Left renal pelvis (tissue), 4 donors: ENCODE results near the gene MPHOSPH9. TPM values are rescaled to one million over a fixed set of nuclear protein-coding genes. Genes with fewer than 3 reads are reported as not detected.
A peak's percentile ranks its signal among the peaks of the same experiment; 100 is the strongest.
"Not testable (repeated sequence)": the region's sequence is repeated elsewhere in the genome, so short reads cannot be mapped to it uniquely, and the experiment has no call there.

Experiments used
- DNase-seq, 4 donors: peaks; one replicate each; pipeline ENCODE4 v3.0.0-alpha.2; 2013; ENCODE audit warnings: low read depth in 4 of 4, low spot score in 3 of 4
- polyA plus RNA-seq, 4 donors: library from polyadenylated mRNA; unstranded; fragments of 120-200 nt; gene quantifications; one replicate each; pipeline ENCODE4 v1.2.1, GENCODE V29; 2013; ENCODE audit not compliant: insufficient read length in 4 of 4

Gene MPHOSPH9
- polyA plus RNA-seq, 4 donors, result 26.5 to 34.8 (median 33.0) TPM

GRCh38 chr12:123261196-123261595, 28.3 kb upstream of the MPHOSPH9 start:
- DNase-seq, result no peak

DNA sequence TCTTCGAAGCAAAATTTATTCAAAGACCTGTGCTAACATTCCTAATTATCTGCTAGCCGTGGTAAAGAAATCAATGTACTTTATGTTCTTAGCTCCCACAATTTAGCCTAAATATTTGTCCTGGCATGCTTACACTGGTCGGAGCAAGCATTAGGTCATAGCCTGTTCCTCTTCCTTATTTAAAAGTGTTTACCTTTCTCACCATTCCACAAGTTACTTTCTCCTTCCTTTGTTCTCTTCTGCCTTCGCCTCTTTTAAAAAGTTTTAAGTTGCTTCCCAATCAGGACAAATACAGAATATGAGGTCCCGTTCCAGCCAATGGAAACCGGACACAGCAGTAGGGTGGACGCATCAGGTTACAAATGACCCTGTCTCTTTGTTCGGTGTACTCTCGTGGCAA, 27.1 kb upstream of the MPHOSPH9 start:
- no peak for DNase-seq

GRCh38 chr12:123258593-123258992, 25.7 kb upstream of the MPHOSPH9 start:
- DNase-seq, result no peak

DNA sequence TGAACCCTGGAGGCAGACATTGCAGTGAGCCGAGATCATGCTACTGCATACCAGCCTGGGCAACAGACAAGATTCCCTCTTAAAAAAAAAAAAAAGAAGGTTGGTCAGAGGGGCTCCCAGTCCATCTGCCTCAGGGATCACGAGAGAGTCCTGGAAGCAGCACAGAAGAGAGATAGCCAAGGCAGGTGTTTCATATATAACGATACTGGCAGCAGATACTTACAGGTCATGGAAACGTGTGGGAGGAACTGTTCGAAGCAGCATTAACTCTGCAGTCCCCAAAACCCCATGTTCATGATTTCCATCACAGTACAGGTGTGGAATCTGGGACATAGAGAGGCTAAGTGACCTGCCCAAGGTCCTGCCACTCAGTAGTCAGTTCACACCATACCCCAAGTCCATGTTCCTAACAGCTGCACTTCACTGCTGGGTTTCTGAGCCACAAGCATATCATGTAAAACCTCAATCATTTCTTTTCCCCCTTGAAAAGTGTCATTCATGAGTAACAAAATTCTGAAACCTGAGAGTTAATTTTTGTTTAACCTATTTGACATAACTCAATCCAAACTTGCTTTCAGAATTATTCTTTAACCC, 22.0 kb upstream of the MPHOSPH9 start:
- no peak for DNase-seq

DNA sequence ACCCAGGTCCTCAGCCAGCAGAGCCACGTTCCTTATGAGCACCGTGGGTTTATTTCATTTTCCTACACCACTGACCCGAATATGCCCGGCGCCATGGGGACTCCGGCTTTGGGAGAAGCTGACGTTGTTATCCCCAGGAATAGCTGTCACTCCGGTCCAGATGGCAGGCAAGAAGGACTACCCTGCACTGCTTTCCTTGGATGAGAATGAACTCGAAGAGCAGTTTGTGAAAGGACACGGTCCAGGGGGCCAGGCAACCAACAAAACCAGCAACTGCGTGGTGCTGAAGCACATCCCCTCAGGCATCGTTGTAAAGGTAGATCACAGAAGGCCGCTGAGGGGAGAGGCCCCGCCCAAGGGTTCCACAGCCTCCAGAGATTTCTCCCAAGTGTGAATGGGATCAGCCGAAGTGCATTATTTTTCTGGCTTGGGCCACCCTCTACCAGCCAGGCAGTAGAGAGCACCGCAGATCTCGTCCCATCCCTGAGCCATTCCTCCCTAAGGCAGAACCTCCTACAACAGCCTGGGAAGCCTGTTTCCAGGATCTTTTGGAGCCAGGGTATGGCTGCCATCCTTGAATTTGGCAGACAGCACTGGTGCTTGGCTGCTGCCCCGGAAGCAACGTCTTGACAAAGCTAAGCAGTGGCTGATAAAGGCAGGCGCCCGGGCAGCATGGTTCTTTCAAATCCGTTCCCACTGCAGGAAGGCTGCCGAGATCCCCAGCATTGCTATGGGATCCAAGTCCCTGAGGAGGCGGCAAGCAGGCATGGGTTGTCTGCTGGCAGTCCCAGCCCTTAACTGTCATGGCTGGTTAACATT, 20.9 kb upstream of the MPHOSPH9 start:
- no peak for DNase-seq

GRCh38 chr12:123252365-123252764, 19.4 kb upstream of the MPHOSPH9 start:
- DNase-seq, result not testable (repeated sequence)

DNA sequence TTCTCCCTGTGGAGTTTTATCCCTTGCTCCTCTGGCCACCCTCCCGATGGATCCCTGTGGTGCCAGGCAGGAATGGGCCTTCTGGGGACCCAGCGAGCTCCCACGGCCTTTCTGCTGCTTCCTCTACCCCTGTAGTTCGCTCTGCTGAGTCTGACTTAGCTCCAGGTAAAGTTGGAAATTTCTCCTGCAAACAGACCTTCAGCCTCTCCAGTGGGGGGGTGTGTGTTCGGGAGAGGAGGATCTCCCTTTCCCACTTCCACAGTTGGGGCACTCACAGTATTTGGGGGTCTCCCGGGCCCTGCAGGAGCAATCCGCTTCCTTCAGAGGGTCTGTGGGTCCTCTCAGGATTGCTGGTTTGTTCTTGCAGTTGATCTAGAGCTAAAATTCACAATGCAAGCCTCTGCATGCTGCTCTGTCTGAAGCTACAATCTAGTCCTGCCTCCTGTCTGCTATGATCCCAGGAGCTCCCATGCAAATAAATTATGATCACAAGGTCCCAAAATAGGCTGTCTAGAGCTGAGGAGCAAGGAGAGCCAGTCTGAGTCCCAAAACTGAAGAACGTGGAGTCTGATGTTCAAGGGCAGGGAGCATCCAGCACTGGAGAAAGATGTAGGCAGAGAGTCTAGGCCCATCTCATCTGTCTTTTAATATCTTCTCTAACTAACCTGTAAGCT, 18.6 kb upstream of the MPHOSPH9 start:
- no peak for DNase-seq

GRCh38 chr12:123250471-123251383, 17.8 kb upstream of the MPHOSPH9 start:
- DNase-seq, result no peak

GRCh38 chr12:123248996-123249741, 16.2 kb upstream of the MPHOSPH9 start:
- not testable (repeated sequence) for DNase-seq

- not testable (repeated sequence) for DNase-seq
Observed at GRCh38 chr12:123248129-123248528, 15.2 kb upstream of the MPHOSPH9 start.

- no peak for DNase-seq
Observed at GRCh38 chr12:123245678-123246077, 12.7 kb upstream of the MPHOSPH9 start.

- DNase-seq, result no peak
Observed at GRCh38 chr12:123243671-123244262, 10.8 kb upstream of the MPHOSPH9 start.

GRCh38 chr12:123242116-123242904, 9.4 kb upstream of the MPHOSPH9 start:
- DNase-seq, result no peak

DNA sequence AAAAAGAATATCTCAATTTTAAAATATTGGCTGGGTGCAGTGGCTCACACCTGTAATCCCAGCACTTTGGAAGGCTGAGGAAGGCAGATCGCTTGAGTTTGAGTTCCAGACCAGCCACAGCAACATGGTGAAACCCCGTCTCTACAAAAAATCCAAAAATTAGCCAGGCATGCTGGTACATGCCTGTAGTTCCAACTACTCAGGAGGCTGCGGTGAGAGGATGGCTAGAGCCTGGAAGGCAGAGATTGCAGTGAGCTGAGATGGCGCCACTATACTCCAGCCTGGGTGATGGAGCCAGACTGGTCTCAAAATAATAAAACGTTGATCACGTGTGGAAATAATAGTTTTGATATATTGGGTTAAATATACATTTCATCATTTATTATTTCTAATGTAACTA, 6.0 kb upstream of the MPHOSPH9 start:
- DNase-seq, result no peak

- no peak for DNase-seq
Observed at GRCh38 chr12:123238330-123238682, 5.4 kb upstream of the MPHOSPH9 start.

DNA sequence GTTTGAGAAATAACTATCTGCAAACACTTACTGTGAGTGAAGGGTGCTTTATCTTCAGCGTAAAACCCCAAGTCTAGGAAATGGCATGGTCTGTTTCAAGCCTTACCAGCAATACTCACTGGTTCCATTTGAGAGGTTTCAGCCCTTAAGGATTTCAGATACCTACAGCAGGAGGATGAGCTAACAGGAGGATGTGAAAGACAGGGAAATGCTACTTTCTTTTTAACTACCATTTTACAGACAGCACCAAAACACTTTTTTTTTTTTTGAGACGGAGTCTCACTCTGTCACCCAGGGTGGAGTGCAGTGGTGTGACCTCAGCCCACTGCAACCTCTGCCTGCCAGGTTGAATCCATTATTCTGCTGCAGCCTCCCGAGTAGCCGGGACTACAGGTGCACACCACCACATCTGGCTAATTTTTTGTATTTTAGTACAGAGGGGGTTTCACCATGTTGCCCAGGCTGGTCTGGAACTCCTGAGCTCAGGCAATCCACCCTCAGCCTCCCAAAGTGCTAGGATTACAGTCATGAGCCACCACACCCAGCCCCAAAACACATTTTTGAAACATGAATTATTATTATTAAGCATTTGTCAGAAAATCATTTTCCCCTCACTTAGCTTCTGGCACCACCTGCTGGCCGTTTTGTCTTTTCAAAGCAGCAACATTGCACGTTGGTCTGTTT, 4.8 kb upstream of the MPHOSPH9 start:
- peak in 1 of 4 donors; percentile 18 for DNase-seq

GRCh38 chr12:123233505-123234308, 766 bp upstream of the MPHOSPH9 start:
- no peak for DNase-seq

DNA sequence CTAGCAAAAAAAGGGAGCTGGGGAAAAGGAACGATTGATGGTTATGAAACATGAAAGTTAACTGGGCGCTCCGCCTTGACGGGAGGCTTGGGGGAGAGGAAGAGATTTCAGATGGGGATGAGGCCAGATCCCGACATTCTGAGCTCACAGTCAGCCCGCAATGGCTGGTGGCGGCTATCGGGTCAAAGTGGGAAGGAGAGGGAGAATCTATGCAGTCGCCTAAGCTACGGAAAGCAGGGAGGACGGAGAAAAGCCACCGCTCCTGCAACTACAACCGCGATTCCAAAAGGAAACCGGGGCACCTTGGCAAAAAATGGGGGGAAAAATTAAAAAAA, 502 bp downstream of the MPHOSPH9 start:
- DNase-seq, result no peak
